Neural cell (in vitro differentiated cells): ENCODE data around the gene LTO1. TPM values are rescaled to one million over a fixed set of nuclear protein-coding genes. Genes with fewer than 3 reads are reported as not detected.

ENCODE experiments used
- H2AFZ ChIP-seq: fragments of 200-600, 300-800 bp; sonication (generic), shearing (Covaris generic); 2 replicates; pipeline ENCODE4 v1.6.0; 2014; ENCODE audit warnings: low read depth, mild to moderate bottlenecking, antibody characterized with exemption, low read length, moderate library complexity
- H3F3A ChIP-seq: fragments of 200-600 bp; shearing (Covaris generic); 2 replicates; pipeline ENCODE4 v1.6.1; 2016; ENCODE audit warnings: mild to moderate bottlenecking, moderate library complexity, mixed read lengths, antibody characterized with exemption, low read length; ENCODE audit not compliant: insufficient read depth, poor library complexity, severe bottlenecking
- H3K27ac ChIP-seq: fragments of 200-600, 300-800 bp; sonication (generic), shearing (Covaris generic); 2 replicates; pipeline ENCODE4 v1.5.1; 2014; ENCODE audit warnings: mild to moderate bottlenecking, low read length, moderate library complexity
- H3K27me3 ChIP-seq: fragments of 300-800, 200-600 bp; sonication (generic), shearing (Covaris generic); 2 replicates; pipeline ENCODE4 v1.6.0; 2014; ENCODE audit warnings: mild to moderate bottlenecking, low read depth, low read length, moderate library complexity; ENCODE audit not compliant: insufficient read depth
- H3K36me3 ChIP-seq: fragments of 300-800, 200-600 bp; sonication (generic), shearing (Covaris generic); 2 replicates; pipeline ENCODE4 v1.5.1; 2014; ENCODE audit warnings: mild to moderate bottlenecking, antibody characterized with exemption, low read length, moderate library complexity; ENCODE audit not compliant: insufficient read depth
- H3K4me2 ChIP-seq: fragments of 300-800, 200-600 bp; sonication (generic), shearing (Covaris generic); 2 replicates; pipeline ENCODE4 v1.6.0; 2014; ENCODE audit warnings: mild to moderate bottlenecking, low read length
- H3K4me3 ChIP-seq: fragments of 300-800, 200-600 bp; sonication (generic), shearing (Covaris generic); 2 replicates; pipeline ENCODE4 v1.5.1; 2014; ENCODE audit warnings: mild to moderate bottlenecking, low read length, moderate library complexity
- H3K79me2 ChIP-seq: fragments of 200-600 bp; shearing (Covaris generic); replicated peaks from 2 replicates; pipeline ENCODE4 v1.6.0; 2014; ENCODE audit warnings: mild to moderate bottlenecking, low read length, moderate library complexity; ENCODE audit not compliant: insufficient read depth
- H3K9ac ChIP-seq: fragments of 300-800, 200-600 bp; sonication (generic), shearing (Covaris generic); 2 replicates; pipeline ENCODE4 v1.6.1; 2016; ENCODE audit warnings: mild to moderate bottlenecking, low read length, mixed read lengths
- H3K9me2 ChIP-seq: fragments of 200-600 bp; shearing (Covaris generic); 2 replicates; pipeline ENCODE4 v1.6.1; 2016; ENCODE audit warnings: mild to moderate bottlenecking, low read length, mixed read lengths; ENCODE audit not compliant: insufficient read depth
- H3K9me3 ChIP-seq: fragments of 200-600, 300-800 bp; sonication (generic), shearing (Covaris generic); 2 replicates; pipeline ENCODE4 v1.6.1; 2016; ENCODE audit warnings: mild to moderate bottlenecking, mixed run types, low read length, moderate library complexity, mixed read lengths
- H4K20me1 ChIP-seq: fragments of 200-600 bp; shearing (Covaris generic); 2 replicates; pipeline ENCODE4 v1.6.1; 2016; ENCODE audit warnings: mild to moderate bottlenecking, mixed run types; ENCODE audit not compliant: insufficient read depth
- EP300 ChIP-seq: fragments of 450-650 bp; conservative IDR thresholded peaks from 2 replicates; pipeline ENCODE4 v1.6.1; 2014; ENCODE audit warnings: antibody characterized with exemption, mild to moderate bottlenecking, moderate library complexity; ENCODE audit not compliant: poor library complexity, severe bottlenecking
- EZH2 ChIP-seq: fragments of 200-600, 300-800 bp; shearing (Covaris generic), sonication (generic); IDR thresholded peaks from 2 replicates; pipeline ENCODE4 v1.6.1; 2014; ENCODE audit warnings: antibody characterized with exemption, low read length, borderline replicate concordance, mild to moderate bottlenecking; ENCODE audit not compliant: insufficient read depth, poor library complexity, severe bottlenecking
- MXI1 ChIP-seq: fragments of 450-650 bp; conservative IDR thresholded peaks from 2 replicates; pipeline ENCODE4 v1.6.1; 2014; ENCODE audit warnings: antibody characterized with exemption, mild to moderate bottlenecking; ENCODE audit not compliant: poor library complexity, severe bottlenecking
- POLR2AphosphoS5 ChIP-seq: IDR thresholded peaks from 2 replicates; pipeline ENCODE4 v1.6.1; 2012
- RAD21 ChIP-seq: fragments of 450-650 bp; conservative IDR thresholded peaks from 2 replicates; pipeline ENCODE4 v1.6.1; 2014; ENCODE audit warnings: antibody characterized with exemption, mild to moderate bottlenecking, moderate library complexity
- SMC3 ChIP-seq: fragments of 450-650 bp; conservative IDR thresholded peaks from 2 replicates; pipeline ENCODE4 v1.6.1; 2014; ENCODE audit warnings: antibody characterized with exemption, mild to moderate bottlenecking, moderate library complexity; ENCODE audit not compliant: poor library complexity
- TAF1 ChIP-seq: IDR thresholded peaks from 2 replicates; pipeline ENCODE4 v1.6.1; 2012; ENCODE audit warnings: low read depth
- polyA plus RNA-seq: library from polyadenylated mRNA; depleted of rRNA; stranded (reverse); fragments of >200 nt; gene quantifications from 2 replicates; pipeline ENCODE4 v1.2.3, GENCODE V29; 2014
- TF ChIP-seq, protein P1 (sequence below): fragments of 450-650 bp; IDR thresholded peaks from 2 replicates; pipeline ENCODE4 v1.5.1; 2014; ENCODE audit warnings: antibody characterized with exemption, mild to moderate bottlenecking, moderate library complexity; ENCODE audit not compliant: poor library complexity, severe bottlenecking
- TF ChIP-seq, protein P2 (sequence below): IDR thresholded peaks from 2 replicates; pipeline ENCODE4 v1.6.1; 2012; ENCODE audit warnings: borderline replicate concordance

Gene LTO1
- polyA plus RNA-seq, 1 donor from 2014 or later: 44.4 TPM

DNA sequence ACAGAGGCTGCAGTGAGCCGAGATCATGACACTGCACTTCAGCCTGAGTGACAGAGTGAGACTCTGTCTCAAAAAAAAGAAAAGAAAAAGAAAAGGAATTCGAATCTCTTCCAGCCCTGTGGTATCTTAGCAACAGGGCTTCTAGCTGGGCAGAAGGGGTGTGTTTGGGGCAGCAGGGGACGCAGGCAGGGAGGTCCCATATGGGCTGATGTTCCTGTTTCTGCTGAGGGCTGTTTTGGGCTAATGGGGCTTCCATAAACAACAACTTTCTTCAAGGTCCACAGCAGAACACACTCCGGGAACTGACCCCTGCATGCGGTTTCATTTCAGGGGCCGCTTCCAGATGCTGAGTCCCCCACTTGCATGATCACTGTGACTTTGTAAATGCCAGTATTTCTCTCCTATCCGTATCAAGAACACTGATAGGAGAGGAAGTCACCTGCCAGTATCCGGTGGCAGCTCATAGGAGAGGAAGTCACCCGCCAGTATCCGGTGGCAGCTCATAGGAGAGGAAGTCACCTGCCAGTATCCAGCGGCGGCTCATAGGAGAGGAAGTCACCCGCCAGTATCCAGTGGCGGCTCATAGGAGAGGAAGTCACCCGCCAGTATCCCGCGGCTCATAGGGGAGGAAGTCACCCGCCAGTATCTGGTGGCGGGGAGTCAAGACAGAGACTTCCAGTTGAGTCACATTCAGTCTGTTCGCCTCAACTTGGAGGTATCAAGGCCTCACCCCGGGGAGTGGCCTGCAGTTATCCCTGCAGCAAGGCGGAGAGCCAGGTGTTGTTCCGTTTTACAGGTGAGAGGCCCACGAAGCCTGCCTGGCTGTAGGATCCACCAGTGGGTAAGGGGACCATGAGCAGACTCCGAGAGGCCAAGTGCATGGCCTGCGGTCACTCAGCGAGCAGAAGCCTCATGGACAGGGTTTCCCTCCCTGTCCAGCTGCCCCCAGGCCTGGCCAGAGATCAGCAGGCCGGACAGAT, 37.0 kb upstream of the LTO1 start:
- Histone ChIP-seq H3K4me3 (no peak overlapping the region), H4K20me1 (no peaks in the 10 kb centered on the region), H2AFZ (no peak overlapping the region), H3K27ac (no peak overlapping the region), H3K36me3 (no peaks in the 10 kb centered on the region), H3K4me2 (no peak overlapping the region), H3K9me3 (no peaks in the 10 kb centered on the region), H3K9me2 (no peaks in the 10 kb centered on the region), H3K9ac (no peak overlapping the region), H3K79me2 (no peaks in the 10 kb centered on the region), H3K27me3 (no peaks in the 10 kb centered on the region), H3F3A (no peaks in the 10 kb centered on the region)
- no peak for TF ChIP-seq RAD21
- no peak for TF ChIP-seq MXI1

DNA sequence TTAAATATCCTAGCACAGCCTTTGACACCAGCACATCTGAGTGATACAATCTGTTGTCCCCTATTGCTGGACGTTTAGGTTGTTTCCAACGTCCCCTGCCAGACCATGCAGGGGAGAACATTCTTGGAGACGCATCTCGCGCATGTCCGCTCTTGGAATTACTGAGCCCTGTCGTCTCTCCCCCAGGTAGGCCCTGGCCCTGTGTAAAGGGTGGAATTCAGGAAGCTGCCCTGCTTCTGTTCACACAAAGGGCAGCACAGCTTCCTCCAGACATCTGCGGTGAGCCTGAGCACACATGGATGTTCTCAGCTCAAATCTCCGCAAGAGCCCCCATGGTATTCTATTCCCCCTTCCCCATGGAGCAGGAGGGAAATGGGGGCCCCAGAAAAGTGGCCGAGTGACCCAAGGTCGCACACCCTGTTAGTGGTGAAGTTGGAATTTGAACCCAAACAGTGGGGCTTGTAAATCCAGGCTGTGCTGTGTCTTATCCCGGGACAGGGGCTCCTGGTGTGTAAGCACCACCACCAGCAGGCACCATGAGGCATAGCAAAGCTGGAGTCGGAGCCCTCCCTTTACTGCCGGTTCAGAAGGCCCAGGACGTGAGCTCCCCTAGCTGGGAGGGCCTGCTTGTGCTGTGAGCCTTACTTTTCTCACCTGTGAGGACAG, 33.7 kb upstream of the LTO1 start:
- no peak overlapping the region for H2AFZ ChIP-seq
- H3K4me2 ChIP-seq: no peak overlapping the region
- no peak overlapping the region for H3K27ac ChIP-seq
- H3F3A ChIP-seq: no peaks in the 10 kb centered on the region
- H3K9me3 ChIP-seq: no peaks in the 10 kb centered on the region
- H3K27me3 ChIP-seq: peaks cover 6% of the 10 kb centered on the region
- no peak overlapping the region for H3K4me3 ChIP-seq
- no peaks in the 10 kb centered on the region for H3K9me2 ChIP-seq
- no peak overlapping the region for H3K9ac ChIP-seq
- no peaks in the 10 kb centered on the region for H4K20me1 ChIP-seq
- H3K79me2 ChIP-seq: no peaks in the 10 kb centered on the region
- TF ChIP-seq, protein P1, sequence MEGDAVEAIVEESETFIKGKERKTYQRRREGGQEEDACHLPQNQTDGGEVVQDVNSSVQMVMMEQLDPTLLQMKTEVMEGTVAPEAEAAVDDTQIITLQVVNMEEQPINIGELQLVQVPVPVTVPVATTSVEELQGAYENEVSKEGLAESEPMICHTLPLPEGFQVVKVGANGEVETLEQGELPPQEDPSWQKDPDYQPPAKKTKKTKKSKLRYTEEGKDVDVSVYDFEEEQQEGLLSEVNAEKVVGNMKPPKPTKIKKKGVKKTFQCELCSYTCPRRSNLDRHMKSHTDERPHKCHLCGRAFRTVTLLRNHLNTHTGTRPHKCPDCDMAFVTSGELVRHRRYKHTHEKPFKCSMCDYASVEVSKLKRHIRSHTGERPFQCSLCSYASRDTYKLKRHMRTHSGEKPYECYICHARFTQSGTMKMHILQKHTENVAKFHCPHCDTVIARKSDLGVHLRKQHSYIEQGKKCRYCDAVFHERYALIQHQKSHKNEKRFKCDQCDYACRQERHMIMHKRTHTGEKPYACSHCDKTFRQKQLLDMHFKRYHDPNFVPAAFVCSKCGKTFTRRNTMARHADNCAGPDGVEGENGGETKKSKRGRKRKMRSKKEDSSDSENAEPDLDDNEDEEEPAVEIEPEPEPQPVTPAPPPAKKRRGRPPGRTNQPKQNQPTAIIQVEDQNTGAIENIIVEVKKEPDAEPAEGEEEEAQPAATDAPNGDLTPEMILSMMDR: peak; percentile 29
- TF ChIP-seq RAD21: no peak
- no peaks in the 10 kb centered on the region for H3K36me3 ChIP-seq

DNA sequence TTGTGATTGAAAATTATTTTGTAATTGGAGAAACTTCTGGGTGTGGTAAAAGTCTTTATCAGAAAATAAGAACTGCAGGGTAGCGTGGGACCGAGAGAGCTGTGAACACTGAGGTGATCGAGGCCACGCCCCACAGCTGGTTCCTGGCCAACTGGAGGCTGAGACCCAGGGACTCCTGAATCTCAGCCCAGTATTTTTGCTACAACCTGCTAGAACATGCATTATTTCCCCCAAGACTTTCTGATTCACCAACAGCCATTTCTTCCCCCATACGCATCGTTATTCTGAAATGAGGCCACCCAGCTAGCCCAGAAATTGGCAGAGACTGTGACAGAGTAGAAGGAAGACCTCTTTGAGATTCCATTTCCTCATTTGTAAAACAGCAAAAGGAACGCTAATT, 32.0 kb upstream of the LTO1 start:
- no peak for TF ChIP-seq MXI1
- TF ChIP-seq, protein P2, sequence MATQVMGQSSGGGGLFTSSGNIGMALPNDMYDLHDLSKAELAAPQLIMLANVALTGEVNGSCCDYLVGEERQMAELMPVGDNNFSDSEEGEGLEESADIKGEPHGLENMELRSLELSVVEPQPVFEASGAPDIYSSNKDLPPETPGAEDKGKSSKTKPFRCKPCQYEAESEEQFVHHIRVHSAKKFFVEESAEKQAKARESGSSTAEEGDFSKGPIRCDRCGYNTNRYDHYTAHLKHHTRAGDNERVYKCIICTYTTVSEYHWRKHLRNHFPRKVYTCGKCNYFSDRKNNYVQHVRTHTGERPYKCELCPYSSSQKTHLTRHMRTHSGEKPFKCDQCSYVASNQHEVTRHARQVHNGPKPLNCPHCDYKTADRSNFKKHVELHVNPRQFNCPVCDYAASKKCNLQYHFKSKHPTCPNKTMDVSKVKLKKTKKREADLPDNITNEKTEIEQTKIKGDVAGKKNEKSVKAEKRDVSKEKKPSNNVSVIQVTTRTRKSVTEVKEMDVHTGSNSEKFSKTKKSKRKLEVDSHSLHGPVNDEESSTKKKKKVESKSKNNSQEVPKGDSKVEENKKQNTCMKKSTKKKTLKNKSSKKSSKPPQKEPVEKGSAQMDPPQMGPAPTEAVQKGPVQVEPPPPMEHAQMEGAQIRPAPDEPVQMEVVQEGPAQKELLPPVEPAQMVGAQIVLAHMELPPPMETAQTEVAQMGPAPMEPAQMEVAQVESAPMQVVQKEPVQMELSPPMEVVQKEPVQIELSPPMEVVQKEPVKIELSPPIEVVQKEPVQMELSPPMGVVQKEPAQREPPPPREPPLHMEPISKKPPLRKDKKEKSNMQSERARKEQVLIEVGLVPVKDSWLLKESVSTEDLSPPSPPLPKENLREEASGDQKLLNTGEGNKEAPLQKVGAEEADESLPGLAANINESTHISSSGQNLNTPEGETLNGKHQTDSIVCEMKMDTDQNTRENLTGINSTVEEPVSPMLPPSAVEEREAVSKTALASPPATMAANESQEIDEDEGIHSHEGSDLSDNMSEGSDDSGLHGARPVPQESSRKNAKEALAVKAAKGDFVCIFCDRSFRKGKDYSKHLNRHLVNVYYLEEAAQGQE: no peak
- no peak for TF ChIP-seq POLR2AphosphoS5
- TF ChIP-seq RAD21: no peak
- TF ChIP-seq, protein P1: no peak
- no peak for TF ChIP-seq SMC3
- no peak for TF ChIP-seq EZH2
- no peak for TF ChIP-seq EP300
- no peak for TF ChIP-seq TAF1
- Histone ChIP-seq H3K79me2 (peaks cover 10% of the 10 kb centered on the region), H3K9ac (no peak overlapping the region), H2AFZ (no peak overlapping the region), H3K4me2 (no peak overlapping the region), H4K20me1 (no peaks in the 10 kb centered on the region), H3K4me3 (no peak overlapping the region), H3F3A (no peaks in the 10 kb centered on the region), H3K27me3 (peaks cover 19% of the 10 kb centered on the region), H3K27ac (no peak overlapping the region), H3K9me2 (no peaks in the 10 kb centered on the region), H3K36me3 (no peaks in the 10 kb centered on the region), H3K9me3 (no peaks in the 10 kb centered on the region)
